Ramos (cell line): ENCODE measurements around the gene CPTP.

Experiments
- in situ Hi-C: fragments of 300-500 bp; cut with MboI; formaldehyde crosslinking; loops from one replicate; pipeline ENCODE4 v1.14.3; 2022; ENCODE audit warnings: low sequenced_read_pairs; ENCODE audit not compliant: unreplicated experiment

The CPTP gene

GRCh38 chr1:1305300-1306069 is 19.1 kb upstream of the CPTP start:
- in situ Hi-C loops, result no loop called here

GRCh38 chr1:1306070-1306660 is 18.4 kb upstream of the CPTP start:
- in situ Hi-C loops, result no loop called here

GRCh38 chr1:1306661-1307260 is 17.8 kb upstream of the CPTP start:
- in situ Hi-C loops, result no loop called here

GRCh38 chr1:1307261-1307922 is 17.2 kb upstream of the CPTP start:
- in situ Hi-C loops, result no loop called here

- in situ Hi-C loops, result no loop called here
Measured at GRCh38 chr1:1307923-1308755, 16.5 kb upstream of the CPTP start, which contains the start of the genes ACAP3 and PUSL1. ACAP3 (minus strand) TSS chr1:1307930; CDS start chr1:1307815, 115 bp downstream. PUSL1 (plus strand) TSS chr1:1308597; CDS start chr1:1308644, 47 bp downstream.

- in situ Hi-C loops, result no loop called here
Measured at GRCh38 chr1:1308756-1309250, 15.8 kb upstream of the CPTP start.

GRCh38 chr1:1309251-1310108 is 15.1 kb upstream of the CPTP start:
- in situ Hi-C loops, result no loop called here

- in situ Hi-C loops, result no loop called here
Measured at GRCh38 chr1:1310109-1310385, 14.6 kb upstream of the CPTP start.

- in situ Hi-C loops, result no loop called here
Measured at GRCh38 chr1:1310476-1311053, 14.0 kb upstream of the CPTP start.

GRCh38 chr1:1311107-1312104 is 13.2 kb upstream of the CPTP start:
- in situ Hi-C loops, result no loop called here

GRCh38 chr1:1312450-1313314 is 11.9 kb upstream of the CPTP start:
- in situ Hi-C loops, result no loop called here

- in situ Hi-C loops, result no loop called here
Measured at GRCh38 chr1:1313500-1314236, 10.9 kb upstream of the CPTP start.

- in situ Hi-C loops, result no loop called here
Measured at GRCh38 chr1:1314237-1314586, 10.4 kb upstream of the CPTP start.

- in situ Hi-C loops, result no loop called here
Measured at GRCh38 chr1:1314678-1315335, 9.8 kb upstream of the CPTP start.

GRCh38 chr1:1315435-1315954 is 9.1 kb upstream of the CPTP start:
- in situ Hi-C loops, result no loop called here
